Skin epidermis (tissue), 12 donors: ENCODE data around the gene C1QTNF1.

Experiments used
- H3K27ac ChIP-seq, 21 experiments: fragments of 200-600 bp; sonication (generic) in 11 of 21; one replicate each; pipeline ENCODE4 v1.5.0; 2020; ENCODE audit warnings: mild to moderate bottlenecking in 3 of 21, inconsistent platforms in 2 of 21, moderate library complexity in 2 of 21
- H3K4me3 ChIP-seq, 7 experiments: fragments of 200-600 bp; sonication (generic) in 2 of 7; one replicate each; pipeline ENCODE4 v1.5.0; 2020; ENCODE audit warnings: inconsistent platforms in 2 of 7, mild to moderate bottlenecking in 2 of 7, moderate library complexity in 1 of 7

Gene C1QTNF1

DNA sequence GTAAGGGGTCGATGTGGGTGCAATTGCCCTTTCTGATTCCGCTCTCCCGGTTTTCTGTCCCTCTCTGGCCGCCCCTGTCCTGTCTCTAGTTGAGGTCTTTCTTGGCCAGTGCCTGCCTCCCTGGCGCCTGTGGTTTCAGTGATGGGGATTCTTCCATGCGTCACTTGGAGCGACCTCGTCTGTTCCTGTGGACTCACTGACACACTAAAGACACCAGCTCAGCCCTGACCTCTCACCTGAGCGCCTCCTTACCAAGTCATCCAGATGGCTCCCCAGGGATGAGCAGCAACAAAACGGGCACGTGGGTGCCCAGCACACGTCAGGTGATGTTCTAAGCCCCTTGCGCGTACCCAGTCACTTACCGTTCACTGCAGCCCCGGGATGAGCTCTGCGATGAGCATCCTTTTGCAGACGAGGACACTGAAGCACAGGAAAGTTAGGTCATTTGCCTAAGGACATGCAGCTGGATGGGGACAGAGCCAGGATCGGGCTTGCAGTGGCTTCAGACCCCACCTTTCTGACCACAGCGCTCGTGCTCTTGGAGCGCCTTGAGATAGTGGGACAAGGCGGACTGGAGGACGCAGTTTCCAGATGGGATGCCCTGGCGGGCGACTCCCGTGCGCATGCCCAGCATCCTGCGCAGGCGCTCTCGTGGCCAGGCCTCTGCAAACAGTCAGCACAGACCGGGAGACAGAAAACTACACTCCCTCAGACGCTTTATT is 32.8 kb upstream of the C1QTNF1 start:
- Histone ChIP-seq H3K27ac (no peak overlapping the region), H3K4me3 (no peak overlapping the region)

DNA sequence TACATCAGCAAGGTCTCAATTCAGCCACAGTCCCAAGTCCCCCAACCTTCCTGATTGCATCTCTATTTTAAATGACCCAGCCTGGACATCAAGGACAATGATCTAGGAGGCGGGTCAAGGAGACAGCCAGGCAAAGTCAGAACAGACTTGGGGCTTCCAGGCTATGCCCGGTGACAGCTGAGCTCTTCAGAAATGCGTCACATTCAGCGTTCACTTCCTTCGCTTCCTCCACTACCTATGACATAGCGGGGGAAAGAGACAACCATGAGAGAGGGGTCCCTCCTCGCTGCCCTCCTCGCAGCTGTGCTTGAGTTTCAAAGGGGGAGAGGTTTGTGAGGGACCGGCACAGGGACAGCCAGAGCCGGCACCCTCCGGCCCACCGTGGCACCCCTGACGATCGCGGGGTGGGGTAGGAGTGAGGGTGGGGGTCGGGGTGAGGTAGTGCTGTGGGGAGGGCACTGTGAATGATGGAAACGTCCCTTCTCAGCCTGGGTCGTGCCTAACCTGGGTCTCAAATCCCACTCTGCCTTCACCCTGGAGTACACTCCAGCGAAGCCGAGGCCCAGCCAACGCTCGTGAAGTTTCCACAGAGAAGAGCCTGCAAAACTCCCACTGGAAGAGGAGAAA is 31.9 kb upstream of the C1QTNF1 start:
- no peak overlapping the region for H3K27ac ChIP-seq
- no peak overlapping the region for H3K4me3 ChIP-seq

GRCh38 chr17:78992542-78993212 is 31.3 kb upstream of the C1QTNF1 start:
- no peak overlapping the region for H3K27ac ChIP-seq
- H3K4me3 ChIP-seq: no peak overlapping the region

GRCh38 chr17:78993241-78993956 is 30.6 kb upstream of the C1QTNF1 start:
- no peak overlapping the region for H3K4me3 ChIP-seq
- H3K27ac ChIP-seq: no peak overlapping the region

DNA sequence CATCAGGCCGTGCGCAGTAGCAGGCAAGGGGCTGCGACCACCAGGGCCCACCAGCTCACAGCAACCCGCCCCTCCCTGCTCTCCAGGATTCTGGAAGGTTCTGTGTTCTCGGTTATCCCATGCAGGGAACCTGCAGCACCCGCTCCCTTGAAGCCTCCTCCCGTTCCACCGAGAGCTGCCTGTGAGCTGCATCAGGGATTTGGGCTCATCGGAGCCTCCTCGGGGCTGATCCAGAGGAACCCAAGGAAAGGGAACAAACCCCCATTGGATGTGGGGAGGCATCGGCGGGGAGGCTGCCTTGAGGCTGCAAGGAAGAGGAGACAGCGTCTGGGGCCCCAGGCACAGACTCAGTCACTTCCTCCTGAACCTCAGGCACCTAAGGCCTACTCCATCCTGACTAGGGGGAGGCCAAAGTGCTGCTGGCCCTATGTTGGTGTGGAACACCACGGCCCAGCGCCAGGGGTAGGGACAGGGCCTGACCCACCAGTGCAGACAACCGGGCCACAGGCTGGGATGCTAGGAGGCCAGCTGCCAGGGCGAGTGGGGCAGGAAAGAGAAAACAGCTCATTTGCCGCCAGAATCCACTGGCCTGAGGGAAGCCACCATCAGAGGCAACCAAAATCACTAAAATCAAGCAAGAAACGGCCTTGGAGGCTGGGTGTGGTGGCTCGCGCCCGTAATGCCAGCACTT is 29.8 kb upstream of the C1QTNF1 start:
- H3K27ac ChIP-seq: no peak overlapping the region
- H3K4me3 ChIP-seq: no peak overlapping the region

DNA sequence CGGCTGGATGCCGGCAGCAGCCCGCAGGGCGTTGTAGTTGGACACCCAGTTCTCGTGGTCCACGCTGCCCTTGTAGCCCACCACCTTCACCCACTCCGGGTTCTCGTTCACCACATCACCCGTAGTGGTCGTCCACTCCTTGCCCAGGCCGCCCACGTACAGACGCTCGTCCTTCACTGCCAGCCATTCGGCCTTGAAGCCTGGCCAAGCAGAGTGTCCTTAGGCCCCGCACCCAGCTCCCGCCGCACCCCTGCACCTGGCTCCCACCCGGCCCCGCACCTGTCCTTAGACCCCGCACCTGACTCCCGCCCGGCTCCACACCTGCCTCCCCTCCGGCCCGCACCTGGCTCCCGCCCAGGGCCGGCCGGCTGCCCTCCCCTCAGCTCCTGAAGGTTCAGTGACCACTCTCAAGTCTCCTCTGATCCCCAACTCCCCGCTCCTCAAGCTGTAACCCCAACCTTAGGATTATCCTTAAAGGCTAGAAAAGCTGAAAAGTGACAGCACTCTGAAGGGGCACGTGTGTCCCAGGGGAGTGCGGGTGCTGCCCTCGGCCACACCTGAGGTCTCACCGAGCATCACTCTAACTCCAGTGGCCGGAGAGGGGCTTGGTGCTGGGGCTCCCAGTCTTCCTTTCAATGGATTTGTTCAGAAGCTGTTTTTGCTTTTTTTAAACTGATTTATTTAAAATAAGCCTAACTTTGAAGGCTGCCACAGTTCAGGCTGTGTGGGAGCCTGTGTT is 28.8 kb upstream of the C1QTNF1 start:
- H3K4me3 ChIP-seq: no peak overlapping the region
- H3K27ac ChIP-seq: peak overlapping the region in 1 of 21 experiments; percentile 12

- Histone ChIP-seq H3K27ac (peak overlapping the region in 1 of 21 experiments; percentile 12), H3K4me3 (no peak overlapping the region)
These were observed 28.1 kb upstream of the C1QTNF1 start for GRCh38 chr17:78995761-78996451.

GRCh38 chr17:78996781-78997201 is 27.2 kb upstream of the C1QTNF1 start:
- no peak overlapping the region for H3K4me3 ChIP-seq
- H3K27ac ChIP-seq: no peak overlapping the region

- Histone ChIP-seq H3K27ac (peak overlapping the region in 1 of 21 experiments; percentile 17), H3K4me3 (no peak overlapping the region)
These were observed 26.7 kb upstream of the C1QTNF1 start for GRCh38 chr17:78997231-78997741.

- H3K4me3 ChIP-seq: no peak overlapping the region
- H3K27ac ChIP-seq: peak overlapping the region in 3 of 21 experiments; percentile 6 to 17 (median 17)
These were observed 26.1 kb upstream of the C1QTNF1 start for GRCh38 chr17:78997881-78998280.

GRCh38 chr17:78998311-78999055 is 25.5 kb upstream of the C1QTNF1 start:
- Histone ChIP-seq H3K4me3 (no peak overlapping the region), H3K27ac (peak overlapping the region in 8 of 21 experiments; percentile 0 to 66 (median 18))

DNA sequence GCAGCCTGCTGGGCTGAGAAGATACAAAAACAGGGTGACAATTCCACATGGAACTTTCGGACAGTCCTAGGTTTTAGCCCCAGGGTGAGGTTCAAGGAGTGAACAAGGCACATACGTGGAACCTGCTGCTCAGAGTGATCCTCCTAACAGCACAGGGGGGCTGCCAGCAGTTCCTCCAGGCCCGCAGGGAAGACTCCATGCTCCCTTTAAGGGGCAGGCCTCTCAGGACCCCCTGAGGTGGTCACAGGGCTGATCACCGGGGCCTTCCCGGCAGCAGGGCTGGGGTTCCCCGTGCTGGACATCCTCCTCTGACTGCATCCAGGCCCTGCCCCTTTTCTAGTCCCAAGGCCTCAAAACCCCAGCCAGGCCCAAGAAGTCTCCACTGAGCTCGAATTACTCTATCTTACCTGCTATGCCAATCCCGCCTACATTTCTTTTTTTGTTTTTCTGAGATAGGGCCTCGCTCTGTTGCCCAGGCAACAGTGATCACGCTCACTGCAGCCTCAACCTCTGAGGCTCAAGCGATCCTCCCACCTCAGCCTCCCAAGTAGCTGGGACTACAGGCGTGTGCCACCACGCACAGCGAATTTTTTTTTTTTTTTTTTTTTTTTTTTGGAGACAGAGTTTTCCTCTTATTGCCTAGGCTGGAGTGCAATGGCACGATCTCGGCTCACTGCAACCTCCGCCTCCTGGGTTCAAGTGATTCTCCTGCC is 24.8 kb upstream of the C1QTNF1 start:
- peak overlapping the region in 6 of 21 experiments; percentile 0 to 66 (median 37) for H3K27ac ChIP-seq
- no peak overlapping the region for H3K4me3 ChIP-seq

GRCh38 chr17:78999947-79000395 is 24.0 kb upstream of the C1QTNF1 start:
- no peak overlapping the region for H3K27ac ChIP-seq
- H3K4me3 ChIP-seq: no peak overlapping the region

DNA sequence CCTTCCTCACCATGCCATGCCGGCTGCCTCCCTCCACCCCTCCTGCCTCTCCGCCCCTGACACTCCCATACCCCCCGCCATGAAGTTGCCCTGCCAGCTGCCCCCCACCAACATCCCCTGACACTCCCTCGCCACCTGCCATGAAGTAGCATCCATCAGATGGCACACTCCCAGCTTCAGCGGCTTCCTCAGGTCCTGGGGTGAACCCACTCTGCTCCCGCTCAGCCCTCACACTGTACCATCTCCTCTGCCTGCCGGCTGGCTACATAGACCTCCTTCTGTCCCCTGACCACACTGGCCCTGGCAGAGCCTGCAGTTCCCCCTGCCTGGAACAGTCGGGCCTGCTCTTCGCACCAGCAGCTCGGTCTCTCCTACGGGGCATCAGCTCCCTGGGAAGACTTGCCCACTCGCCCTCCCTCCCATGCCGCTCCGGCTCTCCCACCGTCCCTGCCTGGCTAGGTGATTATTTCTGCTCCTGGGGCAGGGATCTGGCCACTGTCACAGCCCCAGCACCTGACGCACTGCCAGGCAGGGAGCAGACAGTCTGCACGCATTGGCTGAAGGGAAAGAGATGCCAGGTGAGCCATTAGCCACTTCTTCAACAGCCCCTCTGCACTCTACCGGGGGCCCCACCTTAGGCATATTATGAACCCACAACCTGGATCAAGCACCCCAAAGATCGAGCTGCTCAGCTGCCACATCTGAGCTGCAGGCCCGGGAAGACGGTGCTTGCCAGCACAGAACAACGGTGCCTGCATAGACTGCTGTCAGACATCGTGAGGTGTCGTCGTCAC is 23.4 kb upstream of the C1QTNF1 start:
- Histone ChIP-seq H3K4me3 (no peak overlapping the region), H3K27ac (no peak overlapping the region)

DNA sequence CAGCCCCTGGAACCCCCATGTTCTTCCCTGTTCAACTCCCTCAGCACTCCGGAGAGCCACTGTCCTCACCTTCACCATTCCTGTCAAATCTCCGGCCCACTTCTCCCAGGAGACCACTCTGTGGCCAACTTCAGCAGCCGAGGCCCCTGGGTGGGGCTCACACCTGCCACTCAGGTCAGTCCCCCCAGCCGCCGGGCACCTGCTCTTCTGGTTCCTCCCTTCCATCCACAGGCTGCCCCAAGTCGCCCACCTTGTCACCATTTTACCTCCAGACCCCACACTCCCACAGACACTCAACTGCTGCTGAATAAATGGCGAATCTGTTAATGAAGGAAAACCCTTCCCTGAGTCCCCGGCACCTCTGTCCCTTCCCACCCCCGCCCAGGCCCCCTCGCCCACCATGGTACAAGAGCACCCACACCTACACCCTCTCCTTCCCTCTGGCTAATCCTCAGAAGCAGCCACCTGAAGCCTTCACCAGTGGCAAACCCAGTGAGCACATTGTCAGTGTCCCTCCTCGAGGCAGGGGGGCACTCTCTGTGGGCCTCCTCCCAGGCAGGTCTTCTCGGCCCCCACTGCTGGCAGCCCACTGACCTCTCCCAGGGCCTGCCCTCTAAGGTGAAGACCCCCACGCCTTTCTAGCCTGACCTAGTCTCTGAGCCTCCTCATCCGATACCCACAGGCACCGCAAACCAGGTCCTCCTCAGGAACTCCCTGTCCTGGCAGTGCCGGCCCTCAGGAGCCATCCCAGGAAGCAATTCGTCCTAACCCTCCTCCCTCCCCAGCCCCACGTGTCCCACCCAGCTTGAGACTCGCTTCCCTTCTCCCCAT is 22.6 kb upstream of the C1QTNF1 start:
- Histone ChIP-seq H3K27ac (no peak overlapping the region), H3K4me3 (no peak overlapping the region)
